Mesenchymal stem cell (in vitro differentiated cells and primary cell): Measurements from ENCODE around the gene AGAP3.

Source experiments
- DNase-seq: peaks from one replicate; pipeline ENCODE4 v3.0.0-alpha.2; 2013
- H2AFZ ChIP-seq: one replicate; pipeline ENCODE4 v1.6.1; 2013; ENCODE audit warnings: low read depth, mild to moderate bottlenecking, control low read depth, inconsistent platforms, low read length, moderate library complexity
- H2AK5ac ChIP-seq: 2 replicates; pipeline ENCODE4 v1.6.1; 2013; ENCODE audit warnings: low read length, moderate library complexity, mild to moderate bottlenecking, inconsistent platforms; ENCODE audit not compliant: severe bottlenecking
- H2BK120ac ChIP-seq: one replicate; pipeline ENCODE4 v1.6.1; 2013; ENCODE audit warnings: low read depth, mild to moderate bottlenecking, inconsistent platforms, low read length, moderate library complexity
- H2BK12ac ChIP-seq, 2 experiments: one replicate each; pipeline ENCODE4 v1.6.1; 2013; ENCODE audit warnings: inconsistent platforms in 2 of 2, low read length in 2 of 2, mild to moderate bottlenecking in 2 of 2, moderate library complexity in 2 of 2, control low read depth in 1 of 2
- H2BK15ac ChIP-seq: one replicate; pipeline ENCODE4 v1.6.1; 2013; ENCODE audit warnings: mild to moderate bottlenecking, low read depth, inconsistent platforms; ENCODE audit not compliant: poor library complexity, severe bottlenecking
- H2BK5ac ChIP-seq: 2 replicates; pipeline ENCODE4 v1.6.1; 2013; ENCODE audit warnings: low read depth, mild to moderate bottlenecking, low read length, control low read depth, inconsistent platforms; ENCODE audit not compliant: poor library complexity, severe bottlenecking
- H3K14ac ChIP-seq, 2 experiments: one replicate each; pipeline ENCODE4 v1.6.1; 2013; ENCODE audit warnings: inconsistent platforms in 2 of 2, low read length in 2 of 2, control low read depth in 1 of 2, mild to moderate bottlenecking in 1 of 2, moderate library complexity in 1 of 2
- H3K18ac ChIP-seq, 2 experiments: one replicate each; pipeline ENCODE4 v1.6.1; 2013; ENCODE audit warnings: inconsistent platforms in 2 of 2, low read length in 2 of 2, control low read depth in 1 of 2, low read depth in 1 of 2, mild to moderate bottlenecking in 1 of 2
- H3K23ac ChIP-seq, 2 experiments: one replicate each; pipeline ENCODE4 v1.6.1; 2013; ENCODE audit warnings: inconsistent platforms in 2 of 2, low read length in 2 of 2, mild to moderate bottlenecking in 2 of 2, moderate library complexity in 2 of 2, control low read depth in 1 of 2
- H3K27ac ChIP-seq: 2 replicates; pipeline ENCODE4 v1.5.1; 2013; ENCODE audit warnings: mild to moderate bottlenecking, moderate library complexity, low read length, control low read depth, inconsistent platforms; ENCODE audit not compliant: poor library complexity, severe bottlenecking
- H3K27me3 ChIP-seq, 2 experiments: 2 replicates each; pipeline versions ENCODE4 v1.6.1 to v1.7.0; 2013; ENCODE audit warnings: low read length in 2 of 2, mild to moderate bottlenecking in 2 of 2, moderate library complexity in 2 of 2, control low read depth in 1 of 2, inconsistent platforms in 1 of 2; ENCODE audit not compliant: control insufficient read depth in 1 of 2, insufficient read depth in 1 of 2
- H3K36me3 ChIP-seq, 2 experiments: 2 replicates each; pipeline versions ENCODE4 v1.6.1 to v1.7.0; 2013; ENCODE audit warnings: low read length in 2 of 2, control low read depth in 1 of 2, inconsistent platforms in 1 of 2, low read depth in 1 of 2, mild to moderate bottlenecking in 1 of 2; ENCODE audit not compliant: insufficient read depth in 2 of 2, control insufficient read depth in 1 of 2
- H3K4ac ChIP-seq, 2 experiments: one replicate each; pipeline ENCODE4 v1.6.1; 2013; ENCODE audit warnings: inconsistent platforms in 2 of 2, low read length in 2 of 2, mild to moderate bottlenecking in 2 of 2, moderate library complexity in 2 of 2, control low read depth in 1 of 2, low read depth in 1 of 2
- H3K4me1 ChIP-seq: 2 replicates; pipeline ENCODE4 v1.6.1; 2013; ENCODE audit warnings: low read depth, low read length, control low read depth; ENCODE audit not compliant: control insufficient read depth, insufficient read depth
- H3K4me2 ChIP-seq: 2 replicates; pipeline ENCODE4 v1.6.1; 2013; ENCODE audit warnings: low read length, mild to moderate bottlenecking, inconsistent platforms; ENCODE audit not compliant: poor library complexity, severe bottlenecking
- H3K4me3 ChIP-seq, 2 experiments: 2 replicates each; pipeline versions ENCODE4 v1.5.1 to v1.7.0; 2013; ENCODE audit warnings: low read length in 2 of 2, mild to moderate bottlenecking in 2 of 2, control low read depth in 1 of 2, low read depth in 1 of 2; ENCODE audit not compliant: insufficient read depth in 1 of 2
- H3K79me1 ChIP-seq: replicated peaks from 2 replicates; pipeline ENCODE4 v1.6.1; 2013; ENCODE audit warnings: mild to moderate bottlenecking, control low read depth, low read length, inconsistent platforms; ENCODE audit not compliant: poor library complexity, severe bottlenecking
- H3K9ac ChIP-seq: 2 replicates; pipeline ENCODE4 v1.7.0; 2013; ENCODE audit warnings: mild to moderate bottlenecking, low read length, moderate library complexity
- H3K9me3 ChIP-seq: 2 replicates; pipeline ENCODE4 v1.7.0; 2013; ENCODE audit warnings: mild to moderate bottlenecking, low read length; ENCODE audit not compliant: control insufficient read depth
- H4K8ac ChIP-seq: one replicate; pipeline ENCODE4 v1.6.1; 2013; ENCODE audit warnings: inconsistent platforms, mild to moderate bottlenecking, low read length, moderate library complexity
- H4K91ac ChIP-seq: one replicate; pipeline ENCODE4 v1.6.1; 2013; ENCODE audit warnings: mild to moderate bottlenecking, low read length, inconsistent platforms
- WGBS: methylation state at CpG from one replicate; pipeline ENCODE4 v1.1.7; 2013; ENCODE audit warnings: mixed read lengths; 5-methylcytosine and 5-hydroxymethylcytosine counted together

The AGAP3 gene

DNA sequence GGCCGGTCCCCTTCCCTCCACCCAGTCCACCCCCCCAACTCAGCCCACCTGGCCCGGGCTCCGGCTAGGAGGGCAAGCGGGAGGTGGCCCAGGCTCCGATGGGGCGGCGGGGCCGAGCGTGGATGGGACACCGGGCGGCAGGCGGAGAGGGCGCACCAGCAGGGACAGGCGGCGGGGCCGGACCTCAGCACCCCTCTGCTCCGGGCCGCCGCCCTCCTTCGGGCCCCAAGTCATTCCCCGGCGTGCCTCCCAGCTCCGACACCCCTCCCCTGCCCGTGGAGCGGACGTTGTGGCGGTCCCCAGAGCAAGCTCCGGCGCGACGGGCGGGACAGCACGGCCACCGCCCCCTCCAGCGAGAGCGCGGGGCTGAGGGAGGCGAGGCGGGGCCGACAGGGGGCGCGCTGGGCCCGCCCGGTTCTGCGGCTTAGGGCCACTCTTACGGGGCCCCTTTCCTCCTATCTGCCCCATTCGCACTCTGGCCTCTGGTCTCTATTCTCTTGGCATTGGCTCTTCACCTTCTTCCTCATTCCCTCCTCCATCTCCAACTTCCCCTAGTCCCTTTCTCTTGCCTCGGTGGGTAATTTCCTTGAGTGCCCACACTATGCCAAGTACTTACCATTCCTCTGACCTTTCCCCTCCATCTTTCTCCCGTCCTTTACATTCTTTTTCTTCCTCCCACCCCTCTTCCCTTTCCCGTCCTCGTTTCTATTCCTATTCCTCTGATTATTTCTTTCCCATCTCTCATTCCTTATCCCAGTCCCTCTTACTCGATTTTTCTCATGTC is 81.9 kb downstream of the AGAP3 start:
- no peak overlapping the region for H2AK5ac ChIP-seq
- H2AFZ ChIP-seq, result no peak overlapping the region
- peak overlapping the region; percentile 90 for H3K4me2 ChIP-seq
- peaks cover 16% of the 10 kb centered on the region for H3K4me1 ChIP-seq
- no peak overlapping the region for H3K18ac ChIP-seq
- H3K23ac ChIP-seq, result peak overlapping the region in 1 of 2 experiments; percentile 23
- no peak for DNase-seq
- H2BK15ac ChIP-seq, result no peak overlapping the region
- H3K4me3 ChIP-seq, result peak overlapping the region; percentile 33 to 44
- H3K79me1 ChIP-seq, result no peaks in the 10 kb centered on the region
- H4K91ac ChIP-seq, result no peak overlapping the region
- no peak overlapping the region for H2BK5ac ChIP-seq
- H3K14ac ChIP-seq, result no peak overlapping the region
- no peaks in the 10 kb centered on the region for H3K9me3 ChIP-seq
- H3K9ac ChIP-seq, result no peak overlapping the region
- 3% methylated on average over 43 of the region's 52 CpGs for WGBS
- no peak overlapping the region for H3K27ac ChIP-seq
- no peak overlapping the region for H2BK120ac ChIP-seq
- H3K36me3 ChIP-seq, result no peaks in the 10 kb centered on the region
- H4K8ac ChIP-seq, result no peak overlapping the region
- H3K27me3 ChIP-seq, result peaks cover 71 to 88% of the 10 kb centered on the region in 2 experiments
- no peak overlapping the region for H3K4ac ChIP-seq
- H2BK12ac ChIP-seq, result no peak overlapping the region

DNA sequence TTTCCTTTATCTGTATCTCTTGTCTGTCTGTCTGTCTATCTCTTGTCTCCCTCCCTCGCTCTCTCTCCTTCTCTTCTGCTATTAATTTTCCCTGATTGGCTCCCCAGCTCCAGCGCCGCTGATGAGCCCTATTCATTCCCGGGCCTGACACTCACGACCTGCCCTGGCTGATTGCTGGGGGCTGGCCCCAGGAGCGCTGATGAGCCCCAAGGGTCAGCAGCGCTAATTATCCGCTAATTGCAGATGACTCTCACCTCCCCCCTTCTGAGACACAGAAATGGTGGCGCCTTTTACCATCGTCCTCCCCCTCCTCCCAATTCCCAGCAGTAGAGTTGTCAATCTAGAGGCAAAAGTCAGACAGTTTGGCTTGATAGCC is 82.5 kb downstream of the AGAP3 start:
- H3K23ac ChIP-seq, result no peak overlapping the region
- no peak overlapping the region for H2BK120ac ChIP-seq
- H3K27me3 ChIP-seq, result peaks cover 75 to 92% of the 10 kb centered on the region in 2 experiments
- no peak overlapping the region for H2AFZ ChIP-seq
- no peak overlapping the region for H3K4ac ChIP-seq
- no peaks in the 10 kb centered on the region for H3K79me1 ChIP-seq
- WGBS, result 28% methylated on average over 10 of the region's 10 CpGs
- H3K4me2 ChIP-seq, result no peak overlapping the region
- H3K4me3 ChIP-seq, result no peak overlapping the region
- H2AK5ac ChIP-seq, result no peak overlapping the region
- no peak overlapping the region for H3K14ac ChIP-seq
- H2BK15ac ChIP-seq, result no peak overlapping the region
- no peak overlapping the region for H3K18ac ChIP-seq
- no peaks in the 10 kb centered on the region for H3K36me3 ChIP-seq
- no peaks in the 10 kb centered on the region for H3K9me3 ChIP-seq
- H3K4me1 ChIP-seq, result peaks cover 16% of the 10 kb centered on the region
- no peak overlapping the region for H2BK5ac ChIP-seq
- no peak overlapping the region for H3K9ac ChIP-seq
- no peak overlapping the region for H4K8ac ChIP-seq
- H3K27ac ChIP-seq, result no peak overlapping the region
- H2BK12ac ChIP-seq, result no peak overlapping the region
- H4K91ac ChIP-seq, result no peak overlapping the region
- no peak for DNase-seq

DNA sequence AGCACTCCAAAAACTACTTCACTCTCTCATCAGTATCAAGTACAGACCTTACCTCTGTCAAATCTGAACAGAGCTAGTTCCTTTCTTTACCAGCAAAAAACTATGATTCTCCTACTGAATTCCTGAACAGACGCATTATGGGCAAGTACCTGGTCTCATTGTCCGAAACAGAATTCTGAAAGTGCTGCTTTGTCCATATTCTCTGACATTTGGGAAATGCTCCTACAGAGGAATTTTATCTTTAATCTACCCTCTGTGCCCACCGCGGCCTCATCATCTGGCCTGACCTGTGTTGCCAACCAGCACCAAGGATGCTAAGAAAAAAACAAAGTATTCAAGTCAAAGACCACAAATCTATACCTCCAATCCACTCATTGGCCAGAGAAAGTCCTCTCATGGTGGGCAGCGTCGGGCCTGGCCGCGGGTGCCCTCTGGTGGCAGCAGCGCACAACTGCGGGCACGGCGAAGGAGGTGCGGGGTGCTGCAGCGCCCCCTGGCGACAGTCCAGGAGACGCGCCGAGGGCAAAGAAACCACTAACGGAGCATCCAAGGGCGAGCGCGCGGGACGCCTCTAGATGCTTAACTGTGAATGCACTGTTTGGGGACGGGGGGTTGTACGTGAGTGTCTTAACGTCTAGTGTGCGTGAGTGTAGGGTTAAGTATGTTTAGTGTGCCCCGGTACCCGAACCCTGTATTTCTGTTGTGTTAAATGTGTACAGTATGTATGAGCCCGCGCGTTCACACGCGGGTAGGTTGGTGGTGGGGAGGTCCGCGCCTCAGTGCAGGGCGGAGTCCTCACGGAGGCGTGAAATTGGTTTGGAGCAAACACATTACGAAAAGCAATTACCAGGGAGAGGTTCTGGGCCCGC is 86.2 kb downstream of the AGAP3 start:
- Histone ChIP-seq H3K14ac (no peak overlapping the region), H3K27me3 (peaks cover 73 to 87% of the 10 kb centered on the region in 2 experiments), H3K4me3 (no peak overlapping the region), H2AK5ac (no peak overlapping the region), H4K91ac (no peak overlapping the region), H2BK5ac (no peak overlapping the region), H2BK120ac (no peak overlapping the region), H3K79me1 (no peaks in the 10 kb centered on the region), H3K9ac (no peak overlapping the region), H3K23ac (no peak overlapping the region), H4K8ac (no peak overlapping the region), H2BK12ac (no peak overlapping the region), H3K4me1 (peaks cover 8% of the 10 kb centered on the region), H3K9me3 (no peaks in the 10 kb centered on the region), H3K18ac (no peak overlapping the region), H3K27ac (no peak overlapping the region), H3K4me2 (no peak overlapping the region), H2BK15ac (no peak overlapping the region), H3K4ac (no peak overlapping the region), H3K36me3 (no peaks in the 10 kb centered on the region), H2AFZ (no peak overlapping the region)
- 29% methylated on average over 42 of the region's 42 CpGs for WGBS
- DNase-seq, result peak; percentile 69
